ENCODE measurements around the gene ITPKB. TPM values are rescaled to one million over a fixed set of nuclear protein-coding genes. Genes with fewer than 3 reads are reported as not detected.

ITPKB gene
- total RNA-seq, 4 donors from 2014 or later = 22.2 to 68.6 (median 31.5) TPM

GRCh38 chr1:226649244-226649643, 89.8 kb downstream of the ITPKB start:
- TF ChIP-seq CTCF (IDR thresholded peaks at IDR 0.05) = no peak
- ATAC-seq (ENCODE audit: low FRiP score) (no peak), DNase-seq (ENCODE audit: low spot score) (no peak)

GRCh38 chr1:226648421-226648820, 90.7 kb downstream of the ITPKB start:
- ATAC-seq (ENCODE audit: low FRiP score) = no peak
- no peak for DNase-seq (ENCODE audit: low spot score)
- no peak for TF ChIP-seq CTCF (IDR thresholded peaks at IDR 0.05)

GRCh38 chr1:226647719-226648118, 91.4 kb downstream of the ITPKB start:
- DNase-seq (ENCODE audit: low spot score) (no peak), ATAC-seq (ENCODE audit: low FRiP score) (no peak)
- no peak for TF ChIP-seq CTCF (IDR thresholded peaks at IDR 0.05)

- DNase-seq (ENCODE audit: low spot score) = no peak
- no peak for TF ChIP-seq CTCF (IDR thresholded peaks at IDR 0.05)
- no peak for ATAC-seq (ENCODE audit: low FRiP score)
Observed at GRCh38 chr1:226646870-226647449, 92.1 kb downstream of the ITPKB start.

- no peak for TF ChIP-seq CTCF (IDR thresholded peaks at IDR 0.05)
- DNase-seq (ENCODE audit: low spot score) (no peak), ATAC-seq (ENCODE audit: low FRiP score) (no peak)
Observed at GRCh38 chr1:226646026-226646869, 92.8 kb downstream of the ITPKB start.

GRCh38 chr1:226645279-226645976, 93.7 kb downstream of the ITPKB start:
- ATAC-seq (ENCODE audit: low FRiP score) (no peak), DNase-seq (ENCODE audit: low spot score) (no peak)
- TF ChIP-seq CTCF (IDR thresholded peaks at IDR 0.05) = no peak
